OCI-M2 (cell line): ENCODE results near the gene PSMD13.

Experiments used
- DNase-seq: peaks from one replicate; lab custom pipeline; 2025; ENCODE audit not compliant: unreplicated experiment; lab: John Stamatoyannopoulos, UW

PSMD13 gene

DNA sequence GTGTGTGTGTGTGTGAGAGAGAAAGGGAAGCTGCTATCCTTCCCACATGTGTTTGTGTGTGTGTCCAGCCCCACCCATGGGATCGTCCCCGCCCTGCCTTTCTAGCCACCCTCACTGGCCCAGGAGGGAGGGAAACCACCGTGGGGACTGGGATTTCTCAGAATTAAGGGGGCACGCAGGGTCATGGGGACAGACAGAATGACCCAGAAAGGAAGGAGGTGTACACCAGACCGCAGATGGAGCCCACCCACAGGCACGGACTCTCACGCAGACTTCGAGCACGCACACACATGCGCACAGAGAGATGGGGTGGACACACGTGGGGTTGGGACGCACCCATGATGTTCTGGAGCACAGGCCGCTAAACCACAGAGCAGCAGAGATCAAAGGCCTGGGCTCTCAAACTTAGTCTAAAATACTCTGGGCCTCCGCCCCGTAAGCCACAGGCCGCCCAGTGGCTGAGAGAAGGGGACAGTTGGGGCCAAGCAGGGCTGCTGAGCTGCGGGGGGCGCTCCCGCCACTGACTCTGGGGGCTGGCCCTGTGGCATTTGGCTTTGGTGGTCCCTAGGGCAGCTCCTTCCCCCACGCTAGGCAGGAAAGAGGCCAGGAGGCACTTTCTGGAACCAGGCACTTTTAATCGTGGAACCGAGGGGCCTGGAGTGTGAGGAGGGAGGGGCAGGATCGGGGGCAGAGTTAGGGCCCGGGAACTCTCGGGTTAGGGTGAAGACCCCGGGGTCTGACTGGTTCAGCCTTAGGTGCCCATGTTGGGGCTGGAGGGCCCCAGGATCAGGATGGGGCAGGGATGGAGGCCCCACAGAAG lies 61.0 kb downstream of the PSMD13 start:
- no peak for DNase-seq

DNA sequence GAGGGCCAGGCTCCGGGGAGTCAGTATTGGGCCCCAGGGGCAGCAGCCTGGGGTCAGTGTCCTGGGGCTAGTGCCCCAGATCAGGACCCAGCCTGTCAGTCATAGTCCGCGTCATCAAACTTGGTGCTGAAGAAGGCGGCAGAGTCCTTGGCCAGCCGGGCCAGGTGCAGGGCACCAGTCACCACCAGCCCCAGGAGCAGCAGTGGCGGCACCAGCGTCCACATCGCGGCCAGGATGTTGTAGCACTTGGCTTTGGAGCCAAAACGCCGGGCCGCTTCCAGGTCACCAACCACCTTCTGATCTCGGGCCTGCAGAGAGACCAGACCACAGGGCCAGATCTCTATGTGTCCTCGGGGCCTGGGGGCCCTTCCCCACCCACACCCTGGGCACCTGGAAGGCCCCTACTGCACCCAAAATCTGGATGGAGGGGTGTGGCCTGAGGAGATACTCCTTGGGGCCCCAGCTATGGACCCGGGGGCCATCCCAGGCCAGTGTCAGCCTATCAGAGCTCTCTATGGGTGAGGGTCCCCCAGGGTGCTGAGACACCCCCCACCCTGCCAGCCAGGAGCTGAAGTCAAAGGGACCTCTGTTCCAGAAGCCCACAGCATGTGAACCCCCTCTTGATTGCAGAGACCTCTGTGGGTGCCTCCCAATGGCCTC lies 61.8 kb downstream of the PSMD13 start:
- no peak for DNase-seq

DNA sequence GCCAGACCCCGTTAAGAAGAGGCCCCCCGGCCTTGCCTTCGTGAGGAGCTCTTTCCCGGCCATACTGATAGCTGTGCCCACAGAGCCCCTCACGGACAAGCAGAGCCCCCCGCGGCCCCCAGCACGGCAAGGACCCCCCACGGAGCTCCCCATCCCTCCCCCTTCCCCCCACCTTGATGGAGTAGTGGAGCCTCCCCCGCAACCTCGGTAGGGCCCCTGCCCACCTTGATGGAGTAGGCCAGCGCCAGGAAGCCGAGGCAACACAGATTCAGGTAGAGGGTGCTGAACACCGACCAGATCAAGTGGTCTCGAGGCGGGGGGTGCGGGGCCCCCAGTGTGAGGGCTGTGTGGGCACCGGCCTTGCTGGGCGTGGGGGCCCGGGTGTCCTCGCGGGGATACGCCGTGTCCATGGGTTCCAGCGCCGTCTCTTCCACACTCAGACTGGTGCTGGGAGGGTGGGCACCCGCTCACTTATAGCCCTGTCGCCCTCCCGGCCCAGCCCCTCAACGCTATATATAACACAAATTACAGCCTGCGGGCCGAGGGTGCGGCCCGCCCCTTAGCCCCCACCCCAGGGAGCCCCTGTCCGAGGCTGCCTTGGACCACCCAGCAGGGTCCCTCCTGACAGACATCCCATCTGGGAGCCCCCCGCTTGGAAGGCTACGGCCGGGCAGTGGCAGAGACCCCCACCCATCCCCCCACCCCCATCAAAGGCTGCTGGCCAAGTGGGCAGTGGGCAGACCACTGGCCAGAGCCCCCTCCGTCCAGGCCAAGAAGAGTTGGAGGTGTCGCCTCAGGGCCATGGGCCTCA lies 62.5 kb downstream of the PSMD13 start, which contains the start of gene IFITM5:
Gene IFITM5, minus strand, starts transcription at position 446 of the 811 bp plus-strand sequence. Its CDS starts 36 bp downstream, at position 410.
- no peak for DNase-seq

DNA sequence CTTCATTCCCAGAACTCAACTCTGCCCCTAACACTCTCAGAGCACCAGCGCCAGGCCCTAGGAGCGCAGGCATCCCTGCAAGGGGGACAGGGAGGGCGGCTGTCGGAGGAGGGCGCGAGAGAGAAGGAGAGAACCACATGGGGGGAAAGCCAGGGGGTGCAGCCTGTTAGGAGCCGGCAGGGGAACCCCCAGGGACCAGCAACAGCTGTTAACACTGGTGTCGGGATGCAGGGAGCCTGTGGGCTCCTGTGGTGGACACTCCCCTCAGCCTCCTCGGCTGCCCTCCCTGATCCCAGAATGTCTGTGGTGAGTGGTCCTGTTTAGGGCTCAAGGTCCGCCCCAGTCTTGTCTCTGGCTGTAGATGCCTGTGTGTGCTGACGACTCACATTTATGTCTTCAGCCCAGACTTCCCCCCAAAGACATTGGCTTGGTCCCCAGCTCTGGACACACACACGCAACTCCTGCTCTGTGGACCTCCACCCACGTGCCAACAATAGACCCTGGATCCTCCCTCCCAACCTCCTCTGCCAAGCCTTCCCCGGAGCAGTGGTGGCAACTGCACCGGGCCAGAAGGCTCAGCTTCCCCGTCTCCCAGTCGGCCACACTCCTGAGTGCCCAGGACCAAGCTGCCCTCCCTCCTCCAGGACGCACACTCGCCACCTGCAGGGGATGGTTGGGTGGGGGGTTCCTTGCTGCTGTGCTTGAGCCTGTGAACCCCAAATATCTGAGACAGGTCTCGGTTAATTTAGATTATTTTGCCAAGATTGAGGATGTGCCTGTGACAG lies 63.4 kb downstream of the PSMD13 start:
- no peak for DNase-seq
